Liver (tissue), 9 donors: Measurements from ENCODE around the gene RIMKLA. TPM values are rescaled to one million over a fixed set of nuclear protein-coding genes. Genes with fewer than 3 reads are reported as not detected.

Experiments
- DNase-seq: peaks from one replicate; pipeline ENCODE4 v3.0.0-alpha.2; 2017; ENCODE audit warnings: low spot score
- H3K27ac ChIP-seq, 2 donors: one replicate each; pipeline ENCODE4 v1.7.0; 2013; ENCODE audit warnings: inconsistent platforms in 2 of 2, low read length in 2 of 2, control low read depth in 1 of 2, low read depth in 1 of 2, mild to moderate bottlenecking in 1 of 2
- H3K27me3 ChIP-seq, 4 donors: one replicate each; pipeline versions ENCODE4 v1.6.1 to v1.7.0; 2013; ENCODE audit warnings: low read length in 3 of 4, inconsistent platforms in 1 of 4, mild to moderate bottlenecking in 1 of 4, moderate library complexity in 1 of 4; ENCODE audit not compliant: control insufficient read depth in 4 of 4, insufficient read depth in 4 of 4
- H3K36me3 ChIP-seq, 4 donors: one replicate each; pipeline versions ENCODE4 v1.6.1 to v1.7.0; 2013; ENCODE audit warnings: low read length in 3 of 4, mild to moderate bottlenecking in 3 of 4, low read depth in 1 of 4, moderate library complexity in 1 of 4; ENCODE audit not compliant: control insufficient read depth in 4 of 4, insufficient read depth in 3 of 4
- H3K4me1 ChIP-seq, 4 donors: one replicate each; pipeline versions ENCODE4 v1.6.1 to v1.7.0; 2013; ENCODE audit warnings: low read length in 3 of 4, mild to moderate bottlenecking in 3 of 4, moderate library complexity in 1 of 4; ENCODE audit not compliant: control insufficient read depth in 4 of 4, insufficient read depth in 4 of 4
- H3K4me3 ChIP-seq, 3 donors: one replicate each; pipeline versions ENCODE4 v1.6.1 to v1.7.0; 2013; ENCODE audit warnings: low read length in 3 of 3, control low read depth in 1 of 3, low read depth in 1 of 3, mild to moderate bottlenecking in 1 of 3
- H3K9ac ChIP-seq, 2 donors: one replicate each; pipeline ENCODE4 v1.7.0; 2013; ENCODE audit warnings: low read length in 2 of 2, mild to moderate bottlenecking in 2 of 2, moderate library complexity in 2 of 2, control low read depth in 1 of 2, low read depth in 1 of 2
- H3K9me3 ChIP-seq, 4 donors: one replicate each; pipeline versions ENCODE4 v1.6.1 to v1.7.0; 2013; ENCODE audit warnings: low read length in 3 of 4; ENCODE audit not compliant: control insufficient read depth in 4 of 4
- EGR1 ChIP-seq, 2 donors: IDR thresholded peaks; 2 replicates each; pipeline ENCODE4 v1.6.1; 2016 to 2018; ENCODE audit warnings: antibody characterized with exemption in 2 of 2, low read depth in 2 of 2
- FOXA1 ChIP-seq: IDR thresholded peaks from 2 replicates; pipeline ENCODE4 v1.6.1; 2016; ENCODE audit warnings: antibody characterized with exemption
- FOXA2 ChIP-seq: IDR thresholded peaks from 2 replicates; pipeline ENCODE4 v1.6.1; 2016; ENCODE audit warnings: antibody characterized with exemption
- GABPA ChIP-seq, 2 donors: IDR thresholded peaks in 1 of 2; conservative IDR thresholded peaks in 1 of 2; 2 replicates each; pipeline ENCODE4 v1.6.1; 2016; ENCODE audit warnings: antibody characterized with exemption in 2 of 2, mild to moderate bottlenecking in 1 of 2, moderate library complexity in 1 of 2
- HNF4A ChIP-seq, 2 donors: conservative IDR thresholded peaks; 2 replicates each; pipeline ENCODE4 v1.6.1; 2016; ENCODE audit warnings: antibody characterized with exemption in 2 of 2, mild to moderate bottlenecking in 2 of 2
- HNF4G ChIP-seq: IDR thresholded peaks from 2 replicates; pipeline ENCODE4 v1.6.1; 2016; ENCODE audit warnings: antibody characterized with exemption
- JUND ChIP-seq, 2 donors: IDR thresholded peaks; 2 replicates each; pipeline ENCODE4 v1.6.1; 2016; ENCODE audit warnings: antibody characterized with exemption in 2 of 2
- NR2F2 ChIP-seq: IDR thresholded peaks from 2 replicates; pipeline ENCODE4 v1.6.1; 2016; ENCODE audit warnings: antibody characterized with exemption
- RAD21 ChIP-seq, 2 donors: IDR thresholded peaks; 2 replicates each; pipeline ENCODE4 v1.6.1; 2016; ENCODE audit warnings: antibody characterized with exemption in 2 of 2, mild to moderate bottlenecking in 2 of 2
- RXRA ChIP-seq, 2 donors: IDR thresholded peaks; 2 replicates each; pipeline ENCODE4 v1.6.1; 2017 to 2018; ENCODE audit warnings: antibody characterized with exemption in 2 of 2, mild to moderate bottlenecking in 1 of 2
- SP1 ChIP-seq: IDR thresholded peaks from 2 replicates; pipeline ENCODE4 v1.6.1; 2018; ENCODE audit warnings: antibody characterized with exemption, mild to moderate bottlenecking
- TAF1 ChIP-seq: conservative IDR thresholded peaks from 2 replicates; pipeline ENCODE4 v1.6.1; 2016; ENCODE audit warnings: antibody characterized with exemption, mild to moderate bottlenecking
- YY1 ChIP-seq: IDR thresholded peaks from 2 replicates; pipeline ENCODE4 v1.6.1; 2016; ENCODE audit warnings: antibody characterized with exemption, mild to moderate bottlenecking
- WGBS: extraction: QIAGEN DNeasy Blood & Tissue Kit; methylation state at CpG from one replicate; pipeline ENCODE4 v1.1.7; 2013; 5-methylcytosine and 5-hydroxymethylcytosine counted together
- polyA plus RNA-seq, 2 donors: library from polyadenylated mRNA; stranded (reverse) in 1 of 2; unstranded in 1 of 2; fragments of 200-250 nt in 1 of 2; fragments of >200 nt in 1 of 2; fragmentation: Nextera tagmentation in 1 of 2; extraction: Ambion mirVana in 1 of 2; gene quantifications; one replicate each; pipeline versions ENCODE4 v1.2.1 to v1.2.3, GENCODE V29; 2013 to 2015
- total RNA-seq, 2 donors: library from RNA; depleted of rRNA; stranded (reverse); fragments of >200 nt; gene quantifications; one replicate each; pipeline ENCODE4 v1.2.3, GENCODE V29; 2014
- TF ChIP-seq, protein P1 (sequence below): IDR thresholded peaks from 2 replicates; pipeline ENCODE4 v1.6.1; 2016; ENCODE audit warnings: antibody characterized with exemption, mild to moderate bottlenecking
- TF ChIP-seq, protein P2 (sequence below): IDR thresholded peaks from 2 replicates; pipeline ENCODE4 v1.6.1; 2016; ENCODE audit warnings: antibody characterized with exemption
- TF ChIP-seq, protein P3 (sequence below): fragments of 150-350 bp; IDR thresholded peaks from 2 replicates; pipeline ENCODE4 v1.5.1; 2017; ENCODE audit warnings: improper control_type of control experiment, low read depth, low read length; ENCODE audit not compliant: missing input control
- TF ChIP-seq, protein P4 (sequence below): IDR thresholded peaks from 2 replicates; pipeline ENCODE4 v1.6.1; 2016; ENCODE audit warnings: antibody characterized with exemption
- TF ChIP-seq, protein P5 (sequence below): IDR thresholded peaks from 2 replicates; pipeline ENCODE4 v1.6.1; 2016; ENCODE audit warnings: antibody characterized with exemption
- donor health status: healthy.
- donor health status: healthy.
- donor health status: healthy.
- donor health status: healthy.
- donor health status: healthy.

RIMKLA gene, protein sequence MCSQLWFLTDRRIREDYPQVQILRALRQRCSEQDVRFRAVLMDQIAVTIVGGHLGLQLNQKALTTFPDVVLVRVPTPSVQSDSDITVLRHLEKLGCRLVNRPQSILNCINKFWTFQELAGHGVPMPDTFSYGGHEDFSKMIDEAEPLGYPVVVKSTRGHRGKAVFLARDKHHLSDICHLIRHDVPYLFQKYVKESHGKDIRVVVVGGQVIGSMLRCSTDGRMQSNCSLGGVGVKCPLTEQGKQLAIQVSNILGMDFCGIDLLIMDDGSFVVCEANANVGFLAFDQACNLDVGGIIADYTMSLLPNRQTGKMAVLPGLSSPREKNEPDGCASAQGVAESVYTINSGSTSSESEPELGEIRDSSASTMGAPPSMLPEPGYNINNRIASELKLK
- total RNA-seq, result under 1 TPM; 0.08 to 0.09 TPM
- polyA plus RNA-seq, result under 1 TPM; 0.03 to 0.07 TPM

DNA sequence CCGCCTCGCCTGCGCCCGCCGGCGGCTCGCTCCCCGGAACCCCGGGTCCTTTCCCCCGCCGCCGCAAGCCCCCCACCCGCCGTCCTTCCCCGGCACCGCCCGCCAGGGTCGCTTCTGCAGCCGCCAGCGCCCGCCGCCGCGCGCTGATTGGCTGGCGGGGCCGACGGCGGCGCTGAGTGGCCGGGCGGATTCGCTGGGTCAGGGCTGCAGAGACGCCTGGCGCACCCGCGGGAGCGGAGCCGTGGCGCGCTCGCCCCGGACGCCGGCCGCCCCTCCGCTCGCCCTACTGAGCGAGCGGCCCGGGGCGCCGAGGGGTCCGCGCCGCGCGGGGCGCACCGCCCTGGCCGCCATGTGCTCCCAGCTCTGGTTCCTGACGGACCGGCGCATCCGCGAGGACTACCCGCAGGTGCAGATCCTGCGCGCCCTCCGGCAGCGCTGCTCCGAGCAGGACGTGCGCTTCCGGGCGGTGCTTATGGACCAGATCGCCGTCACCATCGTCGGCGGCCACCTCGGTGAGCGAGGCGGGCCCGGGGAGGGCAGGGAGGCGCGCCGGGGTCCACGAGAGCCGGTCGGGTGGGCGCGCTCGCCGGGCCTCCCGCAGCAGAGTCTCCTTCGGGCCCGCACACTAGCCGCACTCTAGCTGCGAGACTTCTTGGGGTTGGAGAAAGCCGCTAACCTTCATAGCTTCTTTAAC lies at the start of gene RIMKLA:
TSS of gene RIMKLA (plus strand) at position 207 of the 694 bp plus-strand sequence. CDS start at position 350, 143 bp downstream.
- Histone ChIP-seq H3K27me3 (peaks cover 0 to 5% (median 2%) of the 10 kb centered on the region in 4 donors), H3K27ac (no peak within 1 kb of the TSS)

More for the DNA sequence above, at the start of gene RIMKLA:
- TF ChIP-seq FOXA2 (no peak), GABPA (IDR thresholded peaks at IDR 0.05 in 1 of 2, conservative IDR thresholded peaks at IDR 0.05 in 1 of 2) (no peak), RAD21 (IDR thresholded peaks at IDR 0.05) (no peak), YY1 (no peak), TAF1 (no peak), NR2F2 (no peak), HNF4G (no peak), FOXA1 (no peak), RXRA (IDR thresholded peaks at IDR 0.05) (no peak), JUND (IDR thresholded peaks at IDR 0.05) (no peak), EGR1 (IDR thresholded peaks at IDR 0.05; ENCODE audit: low read depth in 2 of 2) (no peak), HNF4A (conservative IDR thresholded peaks at IDR 0.05) (no peak), SP1 (no peak)
- TF ChIP-seq, protein P1, sequence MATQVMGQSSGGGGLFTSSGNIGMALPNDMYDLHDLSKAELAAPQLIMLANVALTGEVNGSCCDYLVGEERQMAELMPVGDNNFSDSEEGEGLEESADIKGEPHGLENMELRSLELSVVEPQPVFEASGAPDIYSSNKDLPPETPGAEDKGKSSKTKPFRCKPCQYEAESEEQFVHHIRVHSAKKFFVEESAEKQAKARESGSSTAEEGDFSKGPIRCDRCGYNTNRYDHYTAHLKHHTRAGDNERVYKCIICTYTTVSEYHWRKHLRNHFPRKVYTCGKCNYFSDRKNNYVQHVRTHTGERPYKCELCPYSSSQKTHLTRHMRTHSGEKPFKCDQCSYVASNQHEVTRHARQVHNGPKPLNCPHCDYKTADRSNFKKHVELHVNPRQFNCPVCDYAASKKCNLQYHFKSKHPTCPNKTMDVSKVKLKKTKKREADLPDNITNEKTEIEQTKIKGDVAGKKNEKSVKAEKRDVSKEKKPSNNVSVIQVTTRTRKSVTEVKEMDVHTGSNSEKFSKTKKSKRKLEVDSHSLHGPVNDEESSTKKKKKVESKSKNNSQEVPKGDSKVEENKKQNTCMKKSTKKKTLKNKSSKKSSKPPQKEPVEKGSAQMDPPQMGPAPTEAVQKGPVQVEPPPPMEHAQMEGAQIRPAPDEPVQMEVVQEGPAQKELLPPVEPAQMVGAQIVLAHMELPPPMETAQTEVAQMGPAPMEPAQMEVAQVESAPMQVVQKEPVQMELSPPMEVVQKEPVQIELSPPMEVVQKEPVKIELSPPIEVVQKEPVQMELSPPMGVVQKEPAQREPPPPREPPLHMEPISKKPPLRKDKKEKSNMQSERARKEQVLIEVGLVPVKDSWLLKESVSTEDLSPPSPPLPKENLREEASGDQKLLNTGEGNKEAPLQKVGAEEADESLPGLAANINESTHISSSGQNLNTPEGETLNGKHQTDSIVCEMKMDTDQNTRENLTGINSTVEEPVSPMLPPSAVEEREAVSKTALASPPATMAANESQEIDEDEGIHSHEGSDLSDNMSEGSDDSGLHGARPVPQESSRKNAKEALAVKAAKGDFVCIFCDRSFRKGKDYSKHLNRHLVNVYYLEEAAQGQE, result no peak
- TF ChIP-seq, protein P2, sequence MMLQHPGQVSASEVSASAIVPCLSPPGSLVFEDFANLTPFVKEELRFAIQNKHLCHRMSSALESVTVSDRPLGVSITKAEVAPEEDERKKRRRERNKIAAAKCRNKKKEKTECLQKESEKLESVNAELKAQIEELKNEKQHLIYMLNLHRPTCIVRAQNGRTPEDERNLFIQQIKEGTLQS, result no peak
- TF ChIP-seq, protein P3, sequence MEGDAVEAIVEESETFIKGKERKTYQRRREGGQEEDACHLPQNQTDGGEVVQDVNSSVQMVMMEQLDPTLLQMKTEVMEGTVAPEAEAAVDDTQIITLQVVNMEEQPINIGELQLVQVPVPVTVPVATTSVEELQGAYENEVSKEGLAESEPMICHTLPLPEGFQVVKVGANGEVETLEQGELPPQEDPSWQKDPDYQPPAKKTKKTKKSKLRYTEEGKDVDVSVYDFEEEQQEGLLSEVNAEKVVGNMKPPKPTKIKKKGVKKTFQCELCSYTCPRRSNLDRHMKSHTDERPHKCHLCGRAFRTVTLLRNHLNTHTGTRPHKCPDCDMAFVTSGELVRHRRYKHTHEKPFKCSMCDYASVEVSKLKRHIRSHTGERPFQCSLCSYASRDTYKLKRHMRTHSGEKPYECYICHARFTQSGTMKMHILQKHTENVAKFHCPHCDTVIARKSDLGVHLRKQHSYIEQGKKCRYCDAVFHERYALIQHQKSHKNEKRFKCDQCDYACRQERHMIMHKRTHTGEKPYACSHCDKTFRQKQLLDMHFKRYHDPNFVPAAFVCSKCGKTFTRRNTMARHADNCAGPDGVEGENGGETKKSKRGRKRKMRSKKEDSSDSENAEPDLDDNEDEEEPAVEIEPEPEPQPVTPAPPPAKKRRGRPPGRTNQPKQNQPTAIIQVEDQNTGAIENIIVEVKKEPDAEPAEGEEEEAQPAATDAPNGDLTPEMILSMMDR, result no peak
- TF ChIP-seq, protein P4, sequence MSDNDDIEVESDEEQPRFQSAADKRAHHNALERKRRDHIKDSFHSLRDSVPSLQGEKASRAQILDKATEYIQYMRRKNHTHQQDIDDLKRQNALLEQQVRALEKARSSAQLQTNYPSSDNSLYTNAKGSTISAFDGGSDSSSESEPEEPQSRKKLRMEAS, result no peak
- TF ChIP-seq, protein P5, sequence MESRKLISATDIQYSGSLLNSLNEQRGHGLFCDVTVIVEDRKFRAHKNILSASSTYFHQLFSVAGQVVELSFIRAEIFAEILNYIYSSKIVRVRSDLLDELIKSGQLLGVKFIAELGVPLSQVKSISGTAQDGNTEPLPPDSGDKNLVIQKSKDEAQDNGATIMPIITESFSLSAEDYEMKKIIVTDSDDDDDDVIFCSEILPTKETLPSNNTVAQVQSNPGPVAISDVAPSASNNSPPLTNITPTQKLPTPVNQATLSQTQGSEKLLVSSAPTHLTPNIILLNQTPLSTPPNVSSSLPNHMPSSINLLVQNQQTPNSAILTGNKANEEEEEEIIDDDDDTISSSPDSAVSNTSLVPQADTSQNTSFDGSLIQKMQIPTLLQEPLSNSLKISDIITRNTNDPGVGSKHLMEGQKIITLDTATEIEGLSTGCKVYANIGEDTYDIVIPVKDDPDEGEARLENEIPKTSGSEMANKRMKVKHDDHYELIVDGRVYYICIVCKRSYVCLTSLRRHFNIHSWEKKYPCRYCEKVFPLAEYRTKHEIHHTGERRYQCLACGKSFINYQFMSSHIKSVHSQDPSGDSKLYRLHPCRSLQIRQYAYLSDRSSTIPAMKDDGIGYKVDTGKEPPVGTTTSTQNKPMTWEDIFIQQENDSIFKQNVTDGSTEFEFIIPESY, result no peak
- DNase-seq, result peak; percentile 35
- peaks cover 6 to 14% (median 10%) of the 10 kb centered on the region in 4 donors for H3K4me1 ChIP-seq
- no peak within 1 kb of the TSS for H3K9ac ChIP-seq
- H3K4me3 ChIP-seq, result peak within 1 kb of the TSS; percentile 35 to 83 (median 49)
- no peaks in the 10 kb centered on the region for H3K36me3 ChIP-seq
- WGBS, result 1% methylated on average over 101 of the region's 101 CpGs
- no peaks in the 10 kb centered on the region for H3K9me3 ChIP-seq
